SK-N-SH treated with all-trans-retinoic acid at 6 μM for 48 hours (cell line): ENCODE measurements around the gene SDR42E2.
"Not testable (repeated sequence)": the region's sequence is repeated elsewhere in the genome, so short reads cannot be mapped to it uniquely, and the experiment has no call there.

Experiments
- ATAC-seq: fragments of 200-7000 bp; cut with Tn5 transposase; 3 replicates; pipeline ENCODE4 v1.9.1; 2020; ENCODE audit warnings: mild to moderate bottlenecking, moderate library complexity
- ARNTL ChIP-seq: fragments of 450-650 bp; formaldehyde crosslinking; IDR thresholded peaks from 2 replicates; pipeline ENCODE4 v1.5.0; 2020; ENCODE audit warnings: low read depth, mild to moderate bottlenecking, moderate library complexity, borderline replicate concordance
- BACH2 ChIP-seq: fragments of 250-450 bp; sonication (Bioruptor Pico); IDR thresholded peaks from 2 replicates; pipeline ENCODE4 v1.9.0; 2021; ENCODE audit warnings: mild to moderate bottlenecking, borderline replicate concordance
- CREB5 ChIP-seq: fragments of 250-450 bp; sonication (Bioruptor Pico); IDR thresholded peaks from 2 replicates; pipeline ENCODE4 v1.5.1; 2020; ENCODE audit warnings: low read depth, mild to moderate bottlenecking, moderate library complexity
- ESRRG ChIP-seq: fragments of 250-450 bp; sonication (Bioruptor Pico); IDR thresholded peaks from 2 replicates; pipeline ENCODE4 v1.6.1; 2021; ENCODE audit warnings: mild to moderate bottlenecking
- GLIS3 ChIP-seq: fragments of 250-450 bp; sonication (Bioruptor Pico); IDR thresholded peaks from 2 replicates; pipeline ENCODE4 v1.5.0; 2020; ENCODE audit warnings: mild to moderate bottlenecking, moderate library complexity
- ISL1 ChIP-seq: fragments of 250-450 bp; sonication (Bioruptor Pico); IDR thresholded peaks from 2 replicates; pipeline ENCODE4 v2.1.2; 2022; ENCODE audit warnings: mild to moderate bottlenecking, moderate library complexity
- OSR1 ChIP-seq: fragments of 250-450 bp; sonication (Bioruptor Pico); IDR thresholded peaks from 2 replicates; pipeline ENCODE4 v1.8.0; 2022; ENCODE audit warnings: moderate library complexity, mild to moderate bottlenecking, inconsistent platforms
- PATZ1 ChIP-seq: fragments of 250-450 bp; sonication (Bioruptor Pico); IDR thresholded peaks from 2 replicates; pipeline ENCODE4 v1.8.0; 2020; ENCODE audit warnings: mild to moderate bottlenecking, moderate library complexity, borderline replicate concordance
- PPARA ChIP-seq: fragments of 250-450 bp; sonication (Bioruptor Pico); IDR thresholded peaks from 2 replicates; pipeline ENCODE4 v1.5.0; 2020; ENCODE audit warnings: mild to moderate bottlenecking, borderline replicate concordance
- RARB ChIP-seq: fragments of 250-450 bp; sonication (Bioruptor Pico); IDR thresholded peaks from 2 replicates; pipeline ENCODE4 v1.8.0; 2021; ENCODE audit warnings: mild to moderate bottlenecking, moderate library complexity
- SNAI2 ChIP-seq: fragments of 250-450 bp; sonication (Bioruptor Pico); IDR thresholded peaks from 2 replicates; pipeline ENCODE4 v1.5.0; 2020; ENCODE audit warnings: mild to moderate bottlenecking, moderate library complexity
- TCF4 ChIP-seq: fragments of 250-450 bp; sonication (Bioruptor Pico); IDR thresholded peaks from 2 replicates; pipeline ENCODE4 v1.8.0; 2021; ENCODE audit warnings: mild to moderate bottlenecking, moderate library complexity, borderline replicate concordance
- TOX ChIP-seq: fragments of 250-450 bp; sonication (Bioruptor Pico); IDR thresholded peaks from 2 replicates; pipeline ENCODE4 v1.8.0; 2021; ENCODE audit warnings: mild to moderate bottlenecking, moderate library complexity, borderline replicate concordance
- TSHZ2 ChIP-seq: fragments of 250-450 bp; sonication (Bioruptor Pico); IDR thresholded peaks from 2 replicates; pipeline ENCODE4 v1.5.0; 2020; ENCODE audit warnings: mild to moderate bottlenecking, moderate library complexity
- ZFP3 ChIP-seq: fragments of 250-450 bp; sonication (Bioruptor Pico); IDR thresholded peaks from 2 replicates; pipeline ENCODE4 v1.5.0; 2020; ENCODE audit warnings: mild to moderate bottlenecking, moderate library complexity
- ZFP30 ChIP-seq: fragments of 450-650 bp; formaldehyde crosslinking; IDR thresholded peaks from 2 replicates; pipeline ENCODE4 v1.5.0; 2022; ENCODE audit warnings: mild to moderate bottlenecking, moderate library complexity
- ZNF565 ChIP-seq: fragments of 450-650 bp; formaldehyde crosslinking; conservative IDR thresholded peaks from 2 replicates; pipeline ENCODE4 v1.5.0; 2020; ENCODE audit warnings: low read depth, mild to moderate bottlenecking, moderate library complexity
- ZNF70 ChIP-seq: fragments of 450-650 bp; formaldehyde crosslinking; IDR thresholded peaks from 2 replicates; pipeline ENCODE4 v1.5.0; 2020; ENCODE audit warnings: mild to moderate bottlenecking, moderate library complexity
- ZNF8 ChIP-seq: fragments of 450-650 bp; formaldehyde crosslinking; IDR thresholded peaks from 2 replicates; pipeline ENCODE4 v1.5.0; 2020; ENCODE audit warnings: mild to moderate bottlenecking, moderate library complexity
- TF ChIP-seq, protein P1 (sequence below): fragments of 250-450 bp; sonication (Bioruptor Pico); IDR thresholded peaks from 2 replicates; pipeline ENCODE4 v1.5.1; 2021; ENCODE audit warnings: mild to moderate bottlenecking, moderate library complexity

The SDR42E2 gene

DNA sequence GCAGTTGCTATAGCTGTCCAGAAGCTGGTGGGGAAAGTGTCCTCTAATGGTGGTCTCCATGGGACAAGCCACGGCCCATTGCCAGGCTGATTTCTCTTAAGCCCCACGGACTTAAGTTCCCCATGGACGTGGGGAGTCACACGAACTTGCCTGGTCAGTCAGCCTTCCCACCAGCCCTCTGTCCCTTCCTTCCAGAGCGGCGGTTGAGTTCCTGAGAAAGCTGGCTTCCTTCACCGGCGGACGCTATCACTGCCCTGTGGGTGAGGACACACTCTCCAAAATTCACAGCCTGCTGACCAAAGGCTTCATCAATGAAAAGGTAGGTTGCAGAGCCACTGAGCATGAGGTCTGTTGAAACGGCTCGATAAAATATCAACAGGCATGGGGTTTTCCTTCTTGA, 10.0 kb upstream of the SDR42E2 start:
- TF ChIP-seq ZFP30 (CRISPR knock-in tag) (no peak), GLIS3 (CRISPR knock-in tag) (no peak), TSHZ2 (no peak), OSR1 (CRISPR knock-in tag) (no peak), ZNF8 (CRISPR knock-in tag) (no peak), ZNF70 (CRISPR knock-in tag) (no peak), ZNF565 (CRISPR knock-in tag) (no peak), PPARA (CRISPR knock-in tag) (no peak), SNAI2 (CRISPR knock-in tag) (no peak), ESRRG (no peak), BACH2 (CRISPR knock-in tag) (no peak), CREB5 (no peak), RARB (CRISPR knock-in tag) (no peak), ZFP3 (CRISPR knock-in tag) (no peak)
- TF ChIP-seq, protein P1, sequence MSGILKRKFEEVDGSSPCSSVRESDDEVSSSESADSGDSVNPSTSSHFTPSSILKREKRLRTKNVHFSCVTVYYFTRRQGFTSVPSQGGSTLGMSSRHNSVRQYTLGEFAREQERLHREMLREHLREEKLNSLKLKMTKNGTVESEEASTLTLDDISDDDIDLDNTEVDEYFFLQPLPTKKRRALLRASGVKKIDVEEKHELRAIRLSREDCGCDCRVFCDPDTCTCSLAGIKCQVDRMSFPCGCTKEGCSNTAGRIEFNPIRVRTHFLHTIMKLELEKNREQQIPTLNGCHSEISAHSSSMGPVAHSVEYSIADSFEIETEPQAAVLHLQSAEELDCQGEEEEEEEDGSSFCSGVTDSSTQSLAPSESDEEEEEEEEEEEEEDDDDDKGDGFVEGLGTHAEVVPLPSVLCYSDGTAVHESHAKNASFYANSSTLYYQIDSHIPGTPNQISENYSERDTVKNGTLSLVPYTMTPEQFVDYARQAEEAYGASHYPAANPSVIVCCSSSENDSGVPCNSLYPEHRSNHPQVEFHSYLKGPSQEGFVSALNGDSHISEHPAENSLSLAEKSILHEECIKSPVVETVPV: no peak
- ATAC-seq: no peak

GRCh38 chr16:22153078-22153477, 9.2 kb upstream of the SDR42E2 start:
- not testable (repeated sequence) for ATAC-seq

DNA sequence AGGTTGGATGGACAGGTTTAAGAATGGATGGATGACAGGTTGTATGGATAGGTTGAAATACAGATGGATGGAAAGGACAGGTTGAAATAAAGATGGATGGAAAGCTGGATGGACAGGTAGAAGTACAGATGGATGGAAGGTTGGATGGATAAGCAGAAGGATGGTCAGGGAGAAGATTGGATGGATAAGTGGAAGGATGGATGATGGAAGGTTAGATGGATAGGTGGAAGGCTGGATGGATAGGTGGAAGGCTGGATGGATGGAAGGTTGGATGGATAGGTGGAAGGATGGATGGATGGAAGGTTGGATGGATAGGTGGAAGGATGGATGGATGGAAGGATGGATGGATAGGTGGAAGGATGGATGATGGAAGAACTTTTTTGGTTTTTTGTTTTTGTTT, 905 bp upstream of the SDR42E2 start:
- ATAC-seq: no peak
- TF ChIP-seq CREB5: no peak
- no peak for TF ChIP-seq TCF4 (CRISPR knock-in tag)
- TF ChIP-seq TOX: no peak

DNA sequence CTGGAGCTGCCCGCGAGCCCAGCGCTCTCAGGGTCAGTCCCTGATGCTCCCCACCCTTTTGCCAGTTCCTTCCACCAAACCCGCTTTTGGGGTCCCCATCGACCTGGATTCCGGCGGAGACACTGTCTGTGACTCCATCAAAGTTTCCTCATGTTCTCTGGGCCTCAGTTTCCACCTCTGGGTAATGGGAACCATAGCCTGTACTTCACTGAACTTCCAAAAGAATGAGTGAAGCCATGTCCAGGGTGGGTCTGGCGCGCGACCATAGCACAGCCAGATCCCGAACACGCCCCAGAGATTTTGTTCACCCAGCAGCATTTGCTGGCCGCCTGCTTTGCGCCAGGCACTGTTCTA, 327 bp downstream of the SDR42E2 start:
- TF ChIP-seq GLIS3 (CRISPR knock-in tag) (no peak), TOX (no peak), RARB (CRISPR knock-in tag) (no peak), PPARA (CRISPR knock-in tag) (no peak), OSR1 (CRISPR knock-in tag) (no peak), ISL1 (CRISPR knock-in tag) (no peak), ZFP3 (CRISPR knock-in tag) (no peak), ZFP30 (CRISPR knock-in tag) (no peak), PATZ1 (CRISPR knock-in tag) (no peak), ARNTL (CRISPR knock-in tag) (no peak)
- TF ChIP-seq, protein P1: no peak

More for the DNA sequence above, 327 bp downstream of the SDR42E2 start:
- no peak for ATAC-seq
